Calu3 (cell line): ENCODE data around the gene LAS1L. TPM values are rescaled to one million over a fixed set of nuclear protein-coding genes. Genes with fewer than 3 reads are reported as not detected.
"Not testable (repeated sequence)": the region's sequence is repeated elsewhere in the genome, so short reads cannot be mapped to it uniquely, and the experiment has no call there.

Experiments used
- BruUV-seq: library from RNA; stranded (reverse); fragments of 400-500 nt; replicated peaks from 2 replicates; lab custom pipeline; 2021; lab: Mats Ljungman, UMichigan
- CTCF ChIA-PET: fragments of 300-600 bp; sonication (Branson Sonifier 250); formaldehyde crosslinking; loops from one replicate; lab custom pipeline; 2022; ENCODE audit warnings: antibody characterized with exemption; lab: Charles Lee
- DNase-seq: peaks from one replicate; pipeline ENCODE4 v3.0.0; 2022
- H3K27ac Mint-ChIP-seq: one replicate; pipeline ENCODE4 v1.8.0; 2022; ENCODE audit warnings: mixed read lengths; ENCODE audit not compliant: unreplicated experiment
- H3K27me3 Mint-ChIP-seq: one replicate; pipeline ENCODE4 v1.8.0; 2022; ENCODE audit warnings: mixed read lengths; ENCODE audit not compliant: unreplicated experiment
- H3K36me3 Mint-ChIP-seq: one replicate; pipeline ENCODE4 v1.8.0; 2022; ENCODE audit warnings: mild to moderate bottlenecking, moderate library complexity, mixed read lengths; ENCODE audit not compliant: insufficient read depth, unreplicated experiment
- H3K4me1 Mint-ChIP-seq: one replicate; pipeline ENCODE4 v1.8.0; 2022; ENCODE audit warnings: mild to moderate bottlenecking, low read depth, mixed read lengths; ENCODE audit not compliant: unreplicated experiment
- H3K4me3 Mint-ChIP-seq: one replicate; pipeline ENCODE4 v1.8.0; 2022; ENCODE audit warnings: mild to moderate bottlenecking, low read depth, moderate library complexity, mixed read lengths; ENCODE audit not compliant: unreplicated experiment
- H3K9me3 Mint-ChIP-seq: one replicate; pipeline ENCODE4 v1.8.0; 2022; ENCODE audit warnings: low read depth, mixed read lengths; ENCODE audit not compliant: unreplicated experiment
- CTCF ChIP-seq: fragments of 200-600 bp; IDR thresholded peaks from one replicate; pipeline ENCODE4 v1.8.0; 2022; ENCODE audit warnings: antibody characterized with exemption; ENCODE audit not compliant: unreplicated experiment
- intact Hi-C: fragments of 100-400 bp; cut with micrococcal nuclease; formaldehyde crosslinking; loops from one replicate; pipeline ENCODE4 v1.10.0; 2022; ENCODE audit not compliant: unreplicated experiment
- total RNA-seq: library from RNA; stranded (reverse); gene quantifications from 2 replicates; pipeline ENCODE4 v1.2.3, GENCODE V29; 2022

LAS1L gene
- total RNA-seq, 1 experiment from 2014 or later, result 55.2 TPM

DNA sequence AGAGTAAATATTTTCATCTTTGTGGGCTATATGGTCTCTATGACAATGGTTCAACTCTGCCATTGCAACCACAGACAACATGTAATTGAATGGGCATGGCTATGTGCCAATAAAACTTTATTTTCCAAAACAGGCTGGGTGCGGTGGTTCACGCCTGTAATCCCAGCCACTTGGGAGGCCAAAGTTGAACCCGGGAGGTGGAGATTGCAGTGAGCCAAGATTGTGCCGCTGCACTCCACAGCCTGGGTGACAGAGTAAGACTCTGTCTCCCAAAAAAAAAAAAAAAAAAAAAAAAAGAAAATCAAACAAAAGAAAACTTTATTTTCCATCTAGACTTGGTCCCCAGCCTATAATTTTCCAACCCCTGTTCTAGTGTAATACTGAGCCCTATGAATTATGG lies 38.4 kb upstream of the LAS1L start:
- no TSS peak for BruUV-seq
- intact Hi-C loops, result no loop called here
- CTCF ChIA-PET, result no interaction called here
- Mint-ChIP-seq H3K27ac (no peak overlapping the region), H3K4me3 (no peak overlapping the region), H3K27me3 (peaks cover 11% of the 10 kb centered on the region), H3K36me3 (no peaks in the 10 kb centered on the region), H3K9me3 (no peaks in the 10 kb centered on the region), H3K4me1 (no peaks in the 10 kb centered on the region)
- no peak for DNase-seq
- TF ChIP-seq CTCF, result no peak

GRCh38 chrX:65562850-65563249 lies 28.3 kb upstream of the LAS1L start:
- H3K4me1 Mint-ChIP-seq, H3K27ac Mint-ChIP-seq, H3K9me3 Mint-ChIP-seq, CTCF ChIA-PET, H3K4me3 Mint-ChIP-seq, DNase-seq, BruUV-seq, H3K27me3 Mint-ChIP-seq, intact Hi-C loops, H3K36me3 Mint-ChIP-seq: not testable (repeated sequence)

GRCh38 chrX:65551489-65552339 lies 17.1 kb upstream of the LAS1L start:
- Mint-ChIP-seq H3K9me3 (no peaks in the 10 kb centered on the region), H3K27ac (no peak overlapping the region), H3K4me1 (no peaks in the 10 kb centered on the region), H3K27me3 (peaks cover 9% of the 10 kb centered on the region), H3K4me3 (no peak overlapping the region), H3K36me3 (no peaks in the 10 kb centered on the region)
- TF ChIP-seq CTCF, result no peak
- no TSS peak for BruUV-seq
- CTCF ChIA-PET, result no interaction called here
- intact Hi-C loops, result no loop called here
- DNase-seq, result no peak

- no TSS peak for BruUV-seq
- H3K9me3 Mint-ChIP-seq, result no peaks in the 10 kb centered on the region
- H3K27ac Mint-ChIP-seq, result no peak overlapping the region
- no peak overlapping the region for H3K4me3 Mint-ChIP-seq
- no peak for TF ChIP-seq CTCF
- H3K4me1 Mint-ChIP-seq, result no peaks in the 10 kb centered on the region
- peaks cover 9% of the 10 kb centered on the region for H3K27me3 Mint-ChIP-seq
- DNase-seq, result no peak
- no peaks in the 10 kb centered on the region for H3K36me3 Mint-ChIP-seq
- intact Hi-C loops, result no loop called here
- CTCF ChIA-PET, result no interaction called here
These were observed 16.5 kb upstream of the LAS1L start for GRCh38 chrX:65551086-65551485.

GRCh38 chrX:65545456-65545855 lies 10.9 kb upstream of the LAS1L start:
- H3K27ac Mint-ChIP-seq, result no peak overlapping the region

More at GRCh38 chrX:65545456-65545855, 10.9 kb upstream of the LAS1L start:
- H3K36me3 Mint-ChIP-seq, result no peaks in the 10 kb centered on the region
- no peak for DNase-seq
- no peak for TF ChIP-seq CTCF
- no peaks in the 10 kb centered on the region for H3K9me3 Mint-ChIP-seq
- peaks cover 27% of the 10 kb centered on the region for H3K27me3 Mint-ChIP-seq
- intact Hi-C loops, result no loop called here
- no peak overlapping the region for H3K4me3 Mint-ChIP-seq
- BruUV-seq, result no TSS peak
- CTCF ChIA-PET, result no interaction called here
- no peaks in the 10 kb centered on the region for H3K4me1 Mint-ChIP-seq
